ENCODE measurements around the gene DMD. TPM values are rescaled to one million over a fixed set of nuclear protein-coding genes. Genes with fewer than 3 reads are reported as not detected.
A peak's percentile ranks its signal among the peaks of the same experiment; 100 is the strongest.

Gene DMD
- polyA plus RNA-seq, 2 of the 4 experiments (the other 2 are of a cell fraction): 0.03 TPM; not detected in 1

DNA sequence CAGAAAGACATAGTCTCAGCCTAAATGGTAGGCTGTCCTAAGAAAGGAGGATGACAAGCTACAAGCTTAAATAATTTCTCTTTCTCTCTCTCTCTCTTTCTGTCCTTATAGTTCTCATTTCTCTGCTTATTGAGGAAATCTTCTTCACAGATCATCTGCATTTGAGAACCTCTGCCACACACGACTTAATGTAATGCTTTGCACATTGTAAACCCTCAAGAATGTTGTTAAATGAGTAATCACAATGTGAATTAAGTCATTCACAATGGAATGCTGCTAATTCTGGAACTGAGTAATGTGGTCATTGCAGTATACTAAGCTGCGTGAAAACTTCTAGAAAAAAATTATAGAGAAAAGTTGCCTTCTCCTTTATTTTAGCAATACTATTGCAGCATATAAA is 1630.6 kb downstream of the DMD start:
- H3K4me2 ChIP-seq: no peak overlapping the region
- TF ChIP-seq RCOR1 (IDR thresholded peaks at IDR 0.05; ENCODE audit: low read depth, low read length) (no peak), BHLHE40 (IDR thresholded peaks at IDR 0.05; ENCODE audit: low read depth, low read length) (no peak), HOXB5 (CRISPR knock-in tag; IDR thresholded peaks at IDR 0.05) (no peak), KDM5A (IDR thresholded peaks at IDR 0.05) (no peak), HOXA7 (CRISPR knock-in tag; IDR thresholded peaks at IDR 0.05) (no peak), RARB (CRISPR knock-in tag; IDR thresholded peaks at IDR 0.05) (no peak), GATA3 (IDR thresholded peaks at IDR 0.05; ENCODE audit: borderline replicate concordance) (no peak), ZFP36 (IDR thresholded peaks at IDR 0.05; ENCODE audit: borderline replicate concordance, partially characterized antibody) (no peak), SREBF2 (IDR thresholded peaks at IDR 0.05) (no peak), SMC3 (IDR thresholded peaks at IDR 0.05) (no peak), HDAC2 (IDR thresholded peaks at IDR 0.05) (no peak), ESRRA (IDR thresholded peaks at IDR 0.05; ENCODE audit: borderline replicate concordance, low read length) (no peak), EHMT2 (IDR thresholded peaks at IDR 0.05; ENCODE audit: low read depth) (no peak)
- TF ChIP-seq, protein P1, sequence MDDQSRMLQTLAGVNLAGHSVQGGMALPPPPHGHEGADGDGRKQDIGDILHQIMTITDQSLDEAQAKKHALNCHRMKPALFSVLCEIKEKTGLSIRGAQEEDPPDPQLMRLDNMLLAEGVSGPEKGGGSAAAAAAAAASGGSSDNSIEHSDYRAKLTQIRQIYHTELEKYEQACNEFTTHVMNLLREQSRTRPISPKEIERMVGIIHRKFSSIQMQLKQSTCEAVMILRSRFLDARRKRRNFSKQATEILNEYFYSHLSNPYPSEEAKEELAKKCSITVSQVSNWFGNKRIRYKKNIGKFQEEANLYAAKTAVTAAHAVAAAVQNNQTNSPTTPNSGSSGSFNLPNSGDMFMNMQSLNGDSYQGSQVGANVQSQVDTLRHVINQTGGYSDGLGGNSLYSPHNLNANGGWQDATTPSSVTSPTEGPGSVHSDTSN (IDR thresholded peaks at IDR 0.05): no peak
- TF ChIP-seq, protein P2, sequence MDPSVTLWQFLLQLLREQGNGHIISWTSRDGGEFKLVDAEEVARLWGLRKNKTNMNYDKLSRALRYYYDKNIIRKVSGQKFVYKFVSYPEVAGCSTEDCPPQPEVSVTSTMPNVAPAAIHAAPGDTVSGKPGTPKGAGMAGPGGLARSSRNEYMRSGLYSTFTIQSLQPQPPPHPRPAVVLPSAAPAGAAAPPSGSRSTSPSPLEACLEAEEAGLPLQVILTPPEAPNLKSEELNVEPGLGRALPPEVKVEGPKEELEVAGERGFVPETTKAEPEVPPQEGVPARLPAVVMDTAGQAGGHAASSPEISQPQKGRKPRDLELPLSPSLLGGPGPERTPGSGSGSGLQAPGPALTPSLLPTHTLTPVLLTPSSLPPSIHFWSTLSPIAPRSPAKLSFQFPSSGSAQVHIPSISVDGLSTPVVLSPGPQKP (IDR thresholded peaks at IDR 0.05; ENCODE audit: low read depth, low read length): no peak
- FAIRE-seq (peak; percentile 85), DNase-seq (ENCODE audit: low read depth in 1 of 2, low spot score in 1 of 2) (no peak), ATAC-seq (no peak)
- no peaks in the 10 kb centered on the region for H3K9me3 ChIP-seq
- H3K4me1 ChIP-seq: no peaks in the 10 kb centered on the region
- no peak overlapping the region for H3K4me3 ChIP-seq
- H3K27ac ChIP-seq: no peak overlapping the region
- POLR2A ChIA-PET: no interaction called here
- WGBS (ENCODE audit: missing lambda C conversion rate): 0% methylated on average over 2 of the region's 2 CpGs
- CTCF ChIA-PET: no interaction called here

DNA sequence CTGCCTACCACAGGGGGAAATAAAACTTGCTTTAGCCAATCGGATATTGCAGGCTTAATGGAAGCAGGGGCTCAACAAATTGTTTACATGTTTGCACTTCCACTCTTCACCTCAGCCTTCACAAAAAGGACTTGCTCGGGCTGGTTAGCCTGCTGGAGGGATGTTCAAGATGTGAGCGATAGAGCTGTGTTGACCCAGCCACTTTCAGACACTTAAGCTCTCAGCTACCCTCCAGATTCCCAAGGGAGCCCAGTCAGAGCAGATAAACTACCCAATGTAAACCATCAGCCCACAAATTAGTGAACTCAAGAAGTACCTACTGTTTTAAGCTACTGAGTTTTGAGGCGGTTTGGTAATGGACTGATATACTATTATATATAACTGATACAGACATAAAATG is 1631.1 kb downstream of the DMD start:
- no peak for DNase-seq (ENCODE audit: low read depth in 1 of 2, low spot score in 1 of 2)
- H3K4me2 ChIP-seq: no peak overlapping the region
- WGBS (ENCODE audit: missing lambda C conversion rate): 0% methylated on average over 4 of the region's 4 CpGs
- H3K4me3 ChIP-seq: no peak overlapping the region
- ATAC-seq: no peak
- FAIRE-seq: no peak
- no peaks in the 10 kb centered on the region for H3K4me1 ChIP-seq
- POLR2A ChIA-PET: no interaction called here
- CTCF ChIA-PET: no interaction called here
- H3K9me3 ChIP-seq: no peaks in the 10 kb centered on the region
- H3K27ac ChIP-seq: no peak overlapping the region
- TF ChIP-seq SREBF2 (IDR thresholded peaks at IDR 0.05): no peak
- TF ChIP-seq MYC (IDR thresholded peaks at IDR 0.05; ENCODE audit: borderline replicate concordance, low read length): no peak
- TF ChIP-seq CBX8 (IDR thresholded peaks at IDR 0.05): no peak
- no peak for TF ChIP-seq ZSCAN20 (CRISPR knock-in tag; IDR thresholded peaks at IDR 0.05)
- no peak for TF ChIP-seq CBX2 (IDR thresholded peaks at IDR 0.05; ENCODE audit: borderline replicate concordance, low read depth)

DNA sequence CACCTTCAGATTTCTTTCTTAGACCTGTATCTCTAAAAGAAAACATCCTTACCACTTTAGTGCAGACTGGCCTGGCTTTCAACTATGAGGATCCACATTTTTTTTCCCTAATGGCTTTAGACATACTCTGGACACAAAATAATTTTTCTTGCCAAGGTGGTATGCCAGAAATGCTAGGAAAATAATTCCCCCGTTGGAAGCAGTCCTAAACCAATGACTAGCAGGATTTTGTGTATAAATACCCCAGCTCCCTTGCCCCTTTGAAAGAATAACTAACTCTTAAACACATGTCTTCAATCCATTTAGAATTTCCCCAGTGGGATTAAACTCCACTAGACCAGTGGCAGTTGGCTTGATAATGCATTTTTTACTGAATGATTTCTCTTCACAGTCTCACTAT is 1639.0 kb downstream of the DMD start:
- WGBS (ENCODE audit: missing lambda C conversion rate): 0% methylated on average over 1 of the region's 1 CpG
- Histone ChIP-seq H3K4me1 (no peaks in the 10 kb centered on the region), H3K27ac (no peak overlapping the region), H3K9me3 (no peaks in the 10 kb centered on the region), H3K4me3 (no peak overlapping the region), H3K4me2 (no peak overlapping the region)
- ATAC-seq (no peak), FAIRE-seq (no peak), DNase-seq (ENCODE audit: low read depth in 1 of 2, low spot score in 1 of 2) (no peak)
- ChIA-PET POLR2A (no interaction called here), CTCF (no interaction called here)
- TF ChIP-seq BHLHE40 (IDR thresholded peaks at IDR 0.05; ENCODE audit: low read depth, low read length) (no peak), ZSCAN20 (CRISPR knock-in tag; IDR thresholded peaks at IDR 0.05) (no peak), EP300 (IDR thresholded peaks at IDR 0.05) (no peak), PHF8 (IDR thresholded peaks at IDR 0.05; ENCODE audit: borderline replicate concordance, low read depth) (no peak), SREBF2 (IDR thresholded peaks at IDR 0.05) (no peak), NR3C1 (IDR thresholded peaks at IDR 0.05) (no peak), KDM5A (IDR thresholded peaks at IDR 0.05) (no peak), ZFP36 (IDR thresholded peaks at IDR 0.05; ENCODE audit: borderline replicate concordance, partially characterized antibody) (no peak), CHD2 (IDR thresholded peaks at IDR 0.05; ENCODE audit: low read length, partially characterized antibody) (no peak), KDM1A (IDR thresholded peaks at IDR 0.05; ENCODE audit: low read depth) (no peak)
- TF ChIP-seq, protein P3, sequence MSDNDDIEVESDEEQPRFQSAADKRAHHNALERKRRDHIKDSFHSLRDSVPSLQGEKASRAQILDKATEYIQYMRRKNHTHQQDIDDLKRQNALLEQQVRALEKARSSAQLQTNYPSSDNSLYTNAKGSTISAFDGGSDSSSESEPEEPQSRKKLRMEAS (IDR thresholded peaks at IDR 0.05): no peak

Data from A549 (cell line).